DOHH2 (cell line): ENCODE measurements around the gene ASB1.

Experiments used
- CTCF ChIP-seq: fragments of 200-600 bp; sonication (generic); IDR thresholded peaks from one replicate; pipeline ENCODE4 v1.5.1; 2014; ENCODE audit warnings: antibody characterized with exemption, mild to moderate bottlenecking, low read depth, low read length; ENCODE audit not compliant: poor library complexity, severe bottlenecking
- EZH2phosphoT487 ChIP-seq: fragments of 200-600 bp; sonication (generic); IDR thresholded peaks from 2 replicates; pipeline ENCODE4 v1.6.1; 2017; ENCODE audit warnings: borderline replicate concordance, mild to moderate bottlenecking, antibody characterized with exemption, low read length, moderate library complexity, mixed read lengths

- TF ChIP-seq CTCF (no peak), EZH2phosphoT487 (no peak)
Measured at GRCh38 chr2:238492840-238493239, 66.1 kb downstream of the ASB1 start.
